Fibroblast of skin of back (primary cell): ENCODE data around the gene FECH. TPM values are rescaled to one million over a fixed set of nuclear protein-coding genes. Genes with fewer than 3 reads are reported as not detected.
"Not testable (repeated sequence)": the region's sequence is repeated elsewhere in the genome, so short reads cannot be mapped to it uniquely, and the experiment has no call there.

Source experiments
- DNase-seq: peaks from one replicate; pipeline ENCODE4 v3.0.0-alpha.2; 2013
- polyA plus RNA-seq, 2 experiments: library from polyadenylated mRNA; unstranded; fragments of 120-200 nt; gene quantifications; one replicate each; pipeline ENCODE4 v1.2.1, GENCODE V29; 2013; ENCODE audit not compliant: insufficient read length in 2 of 2

Gene FECH
- polyA plus RNA-seq (2013, experiment 1 of 2; ENCODE audit: insufficient read length) = 23.5 TPM
- polyA plus RNA-seq (2013, experiment 2 of 2; ENCODE audit: insufficient read length) = 24.6 TPM

GRCh38 chr18:57586251-57587049, at the start of gene FECH:
Gene FECH (minus strand): TSS chr18:57586702. CDS start chr18:57586620, 82 bp downstream.
- DNase-seq = peak; percentile 65

- DNase-seq = no peak
Observed at GRCh38 chr18:57635003-57635822, 48.7 kb upstream of the FECH start.

GRCh38 chr18:57631697-57632096, 45.2 kb upstream of the FECH start:
- no peak for DNase-seq

- no peak for DNase-seq
Observed at GRCh38 chr18:57630754-57631595, 44.5 kb upstream of the FECH start.

- DNase-seq = peak; percentile 95
Observed at GRCh38 chr18:57630002-57630753, 43.7 kb upstream of the FECH start.

GRCh38 chr18:57629422-57629821, 42.9 kb upstream of the FECH start:
- no peak for DNase-seq

GRCh38 chr18:57627488-57627887, 41.0 kb upstream of the FECH start:
- DNase-seq = peak; percentile 82

- peak; percentile 53 for DNase-seq
Observed at GRCh38 chr18:57624988-57625387, 38.5 kb upstream of the FECH start.

GRCh38 chr18:57621246-57621604, 34.7 kb upstream of the FECH start:
- DNase-seq = no peak

- no peak for DNase-seq
Observed at GRCh38 chr18:57619876-57620275, 33.4 kb upstream of the FECH start.

- DNase-seq = no peak
Observed at GRCh38 chr18:57618910-57619309, 32.4 kb upstream of the FECH start.

- no peak for DNase-seq
Observed at GRCh38 chr18:57603871-57604270, 17.4 kb upstream of the FECH start.

- DNase-seq = no peak
Observed at GRCh38 chr18:57595347-57595746, 8.8 kb upstream of the FECH start.

- DNase-seq = not testable (repeated sequence)
Observed at GRCh38 chr18:57592716-57593115, 6.2 kb upstream of the FECH start.

- DNase-seq = no peak
Observed at GRCh38 chr18:57589161-57589560, 2.7 kb upstream of the FECH start.

- DNase-seq = no peak
Observed at GRCh38 chr18:57587098-57587661, 678 bp upstream of the FECH start.

- DNase-seq = no peak
Observed at GRCh38 chr18:57585855-57586250, 649 bp downstream of the FECH start.

GRCh38 chr18:57585421-57585820, 1.1 kb downstream of the FECH start:
- DNase-seq = no peak

GRCh38 chr18:57584444-57584843, 2.1 kb downstream of the FECH start:
- no peak for DNase-seq

GRCh38 chr18:57583297-57583835, 3.1 kb downstream of the FECH start:
- no peak for DNase-seq

- no peak for DNase-seq
Observed at GRCh38 chr18:57581301-57581934, 5.1 kb downstream of the FECH start.
